Heart left ventricle (tissue), 16 donors: ENCODE data around the gene B3GLCT. TPM values are rescaled to one million over a fixed set of nuclear protein-coding genes. Genes with fewer than 3 reads are reported as not detected.

Experiments
- ATAC-seq, 4 donors: fragments of 200-7000 bp; cut with Tn5 transposase; one replicate each; pipeline ENCODE4 v1.9.1; 2020 to 2022; ENCODE audit warnings: moderate library complexity in 4 of 4, mild to moderate bottlenecking in 3 of 4, moderate number of reproducible peaks in 1 of 4
- DNase-seq, 5 donors: peaks; one replicate each; pipeline ENCODE4 v3.0.0-alpha.2; 2020
- H3K27ac ChIP-seq, 12 donors: fragments of 200-600 bp; sonication (generic) in 4 of 12; one replicate each; pipeline versions ENCODE4 v1.5.0 to v1.8.0; 2016 to 2022; ENCODE audit warnings: mild to moderate bottlenecking in 2 of 12
- H3K27me3 ChIP-seq, 9 donors: fragments of 200-600 bp; sonication (generic) in 2 of 9; one replicate each; pipeline versions ENCODE4 v1.5.1 to v1.8.0; 2016 to 2022; ENCODE audit warnings: mild to moderate bottlenecking in 3 of 9
- H3K36me3 ChIP-seq, 9 donors: fragments of 200-600 bp; sonication (generic) in 2 of 9; one replicate each; pipeline versions ENCODE4 v1.5.0 to v1.8.0; 2018 to 2022; ENCODE audit warnings: mild to moderate bottlenecking in 2 of 9
- H3K4me1 ChIP-seq, 12 donors: fragments of 200-600 bp; sonication (generic) in 4 of 12; one replicate each; pipeline versions ENCODE4 v1.5.0 to v1.8.0; 2016 to 2022; ENCODE audit warnings: mild to moderate bottlenecking in 3 of 12
- H3K4me3 ChIP-seq, 12 donors: fragments of 200-600 bp; sonication (generic) in 4 of 12; one replicate each; pipeline versions ENCODE4 v1.5.0 to v1.8.0; 2017 to 2022; ENCODE audit warnings: mild to moderate bottlenecking in 9 of 12, moderate library complexity in 4 of 12
- H3K9me3 ChIP-seq, 12 donors: fragments of 200-600 bp; sonication (generic) in 4 of 12; one replicate each; pipeline versions ENCODE4 v1.5.0 to v1.8.0; 2016 to 2022; ENCODE audit warnings: mild to moderate bottlenecking in 1 of 12
- POLR2A ChIP-seq, 2 donors: fragments of 450-650 bp; IDR thresholded peaks; one replicate each; pipeline ENCODE4 v1.6.1; 2017; ENCODE audit warnings: antibody characterized with exemption in 2 of 2, mild to moderate bottlenecking in 2 of 2, moderate library complexity in 2 of 2
- WGBS, 4 donors: extraction: QIAGEN DNeasy Blood & Tissue Kit in 2 of 4; methylation state at CpG; one replicate each; pipeline versions ENCODE4 v1.1.5 to v1.1.7; 2013 to 2018; 5-methylcytosine and 5-hydroxymethylcytosine counted together
- intact Hi-C, 10 donors: fragments of 100-400 bp; cut with DNase I; formaldehyde crosslinking; loops; one replicate each; pipeline versions ENCODE4 v1.11.1 to v1.14.2; 2022
- polyA plus RNA-seq, 2 donors: library from polyadenylated mRNA; stranded (reverse); fragments of 200-250 nt; gene quantifications; one replicate each; pipeline ENCODE4 v1.2.3, GENCODE V29; 2013
- total RNA-seq, 9 donors: library from RNA; depleted of rRNA in 2 of 9; stranded (reverse); fragments of >200 nt in 2 of 9; fragmentation: NEBNext Ultra II Directional in 3 of 9; extraction: Animal tissue kit (Norgen Biotek cat#: 25700) in 3 of 9; gene quantifications; one replicate each; pipeline versions ENCODE4 v1.1.0 to v1.2.4, GENCODE V29; 2016 to 2023
- TF ChIP-seq, protein P1 (sequence below), 12 donors: fragments of 200-600 bp; sonication (generic) in 4 of 12; IDR thresholded peaks; one replicate each; pipeline versions ENCODE4 v1.5.0 to v1.8.0; 2018 to 2022; ENCODE audit warnings: antibody characterized with exemption in 12 of 12, mild to moderate bottlenecking in 5 of 12
- donor health status: ischemic (EF 13 %, LVEDD 7.1; RV severe dilation, severe dysfunction).
- donor health status: healthy with polysubstance abuse.
- donor health status: DM: no; HTN: yes; CAD: no.
- donor health status: DM: no; HTN: no; CAD: no.
- donor health status: ischemic (EF 25% LVEDD 6.9; RV normal size, moderate dysfunction).
- donor health status: ischemic (EF 25% LVEDD 5.7; RV mildly dilated, moderate dysfunction).
- donor health status: healthy.
- donor health status: DM: yes; HTN: yes; CAD: no.
- donor health status: ischemic (EF 35%, LVEDD 5.7; RV mildly dilated, moderate dysfunction).
- donor health status: nonischemic (EF 11% LVEDD 7.7; RV severe dilation, severe dysfunction).
- donor health status: DM: yes; HTN: yes; CAD: no.
- donor health status: PGD.
- donor health status: ischemic (EF 29% LVEDD 5.4; RV normal size, mild dysfunction).
- donor health status: nonischemic (EF 23%, LVEDD 6.1; RV moderate dilation, normal function).

B3GLCT gene
- total and polyA plus RNA-seq, 11 donors: 5.5 to 27.2 (median 20.3) TPM

DNA sequence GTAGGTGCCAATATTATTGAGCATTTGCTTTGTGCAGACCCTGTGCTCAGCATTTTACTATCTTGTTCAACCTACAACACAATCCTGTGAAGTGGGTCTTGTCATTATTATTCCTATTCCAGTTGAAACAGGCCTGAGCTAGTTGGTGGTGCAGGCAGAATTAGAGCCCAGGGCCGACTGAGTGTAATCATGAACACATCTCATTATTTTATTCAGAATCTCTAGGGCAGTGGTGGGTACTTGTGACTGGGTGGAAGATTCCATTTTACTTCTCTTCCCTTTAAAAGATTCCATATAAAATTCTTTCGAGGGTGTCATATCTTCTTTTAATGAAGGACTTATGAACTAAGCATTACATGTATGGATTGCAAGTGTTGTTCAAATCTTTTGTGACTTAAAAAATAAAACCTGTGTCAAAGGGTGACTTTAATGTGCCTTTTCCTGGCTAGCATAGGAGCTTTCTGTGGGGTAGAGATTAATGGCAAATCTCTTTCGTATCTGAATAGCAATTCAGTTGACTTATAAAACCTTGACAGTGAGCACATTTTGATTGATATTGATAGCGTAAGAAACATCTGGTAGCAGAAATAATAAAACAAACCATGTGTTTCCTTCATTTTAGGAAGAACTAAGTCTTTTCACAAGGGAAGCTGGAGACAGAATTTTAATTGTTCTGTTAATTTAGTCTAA lies 20.3 kb downstream of the B3GLCT start:
- H3K4me3 ChIP-seq: no peak overlapping the region
- ATAC-seq (no peak), DNase-seq (no peak)
- no peak for TF ChIP-seq POLR2A (IDR thresholded peaks at IDR 0.05)
- TF ChIP-seq, protein P1, sequence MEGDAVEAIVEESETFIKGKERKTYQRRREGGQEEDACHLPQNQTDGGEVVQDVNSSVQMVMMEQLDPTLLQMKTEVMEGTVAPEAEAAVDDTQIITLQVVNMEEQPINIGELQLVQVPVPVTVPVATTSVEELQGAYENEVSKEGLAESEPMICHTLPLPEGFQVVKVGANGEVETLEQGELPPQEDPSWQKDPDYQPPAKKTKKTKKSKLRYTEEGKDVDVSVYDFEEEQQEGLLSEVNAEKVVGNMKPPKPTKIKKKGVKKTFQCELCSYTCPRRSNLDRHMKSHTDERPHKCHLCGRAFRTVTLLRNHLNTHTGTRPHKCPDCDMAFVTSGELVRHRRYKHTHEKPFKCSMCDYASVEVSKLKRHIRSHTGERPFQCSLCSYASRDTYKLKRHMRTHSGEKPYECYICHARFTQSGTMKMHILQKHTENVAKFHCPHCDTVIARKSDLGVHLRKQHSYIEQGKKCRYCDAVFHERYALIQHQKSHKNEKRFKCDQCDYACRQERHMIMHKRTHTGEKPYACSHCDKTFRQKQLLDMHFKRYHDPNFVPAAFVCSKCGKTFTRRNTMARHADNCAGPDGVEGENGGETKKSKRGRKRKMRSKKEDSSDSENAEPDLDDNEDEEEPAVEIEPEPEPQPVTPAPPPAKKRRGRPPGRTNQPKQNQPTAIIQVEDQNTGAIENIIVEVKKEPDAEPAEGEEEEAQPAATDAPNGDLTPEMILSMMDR (IDR thresholded peaks at IDR 0.05): no peak
- no peaks in the 10 kb centered on the region for H3K36me3 ChIP-seq
- intact Hi-C loops: no loop called here
- peak overlapping the region in 7 of 12 donors; percentile 1 to 77 (median 51) for H3K27ac ChIP-seq
- H3K27me3 ChIP-seq: no peaks in the 10 kb centered on the region
- peaks cover 0 to 60% (median 11%) of the 10 kb centered on the region in 12 donors for H3K4me1 ChIP-seq
- no peaks in the 10 kb centered on the region for H3K9me3 ChIP-seq
- 76 to 89% (median 81%) methylated on average over 4 of the region's 4 CpGs for WGBS, 4 donors

DNA sequence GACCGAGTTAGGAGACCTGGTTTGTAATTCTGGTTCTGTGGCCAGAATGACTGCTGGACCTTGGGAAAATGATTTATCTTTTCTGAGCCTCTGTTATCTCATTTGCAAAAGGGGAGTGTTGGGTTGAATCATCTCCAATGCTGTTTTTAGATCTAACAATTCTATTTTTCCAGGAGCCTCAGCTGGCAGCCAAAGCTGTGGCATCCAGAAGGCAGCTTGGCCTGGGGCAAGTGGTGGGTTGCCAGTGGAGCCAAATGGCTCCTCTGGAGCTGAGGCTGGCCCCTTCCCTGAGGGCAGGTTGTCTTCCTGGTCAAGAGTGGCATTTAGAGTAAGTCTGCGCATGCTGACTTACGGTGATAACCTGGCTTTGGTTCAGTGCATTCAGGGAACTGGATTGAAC lies 21.3 kb downstream of the B3GLCT start:
- TF ChIP-seq, protein P1 (IDR thresholded peaks at IDR 0.05): no peak
- TF ChIP-seq POLR2A (IDR thresholded peaks at IDR 0.05): no peak
- intact Hi-C loops: no loop called here
- no peaks in the 10 kb centered on the region for H3K9me3 ChIP-seq
- H3K27me3 ChIP-seq: no peaks in the 10 kb centered on the region
- H3K36me3 ChIP-seq: no peaks in the 10 kb centered on the region
- H3K4me1 ChIP-seq: peaks cover 0 to 57% (median 12%) of the 10 kb centered on the region in 12 donors
- no peak overlapping the region for H3K4me3 ChIP-seq
- peak in 1 of 5 donors; percentile 40 for DNase-seq
- peak overlapping the region in 8 of 12 donors; percentile 1 to 77 (median 48) for H3K27ac ChIP-seq
- peak in 3 of 4 donors; percentile 46 to 59 (median 47) for ATAC-seq
- 59 to 79% (median 69%) methylated on average over 3 of the region's 3 CpGs for WGBS, 4 donors

GRCh38 chr13:31223215-31223614 lies 23.4 kb downstream of the B3GLCT start:
- DNase-seq (no peak), ATAC-seq (peak; percentile 29 to 45 (median 40))
- no peak overlapping the region for H3K4me3 ChIP-seq
- TF ChIP-seq, protein P1 (IDR thresholded peaks at IDR 0.05): no peak
- no peak for TF ChIP-seq POLR2A (IDR thresholded peaks at IDR 0.05)
- H3K4me1 ChIP-seq: peaks cover 0 to 64% (median 12%) of the 10 kb centered on the region in 12 donors
- H3K27ac ChIP-seq: peak overlapping the region in 7 of 12 donors; percentile 9 to 74 (median 44)
- 71 to 82% (median 74%) methylated on average over 7 of the region's 7 CpGs for WGBS, 4 donors
- no peaks in the 10 kb centered on the region for H3K36me3 ChIP-seq
- intact Hi-C loops: no loop called here
- no peaks in the 10 kb centered on the region for H3K9me3 ChIP-seq
- no peaks in the 10 kb centered on the region for H3K27me3 ChIP-seq

- WGBS, 4 donors: 63 to 84% (median 66%) methylated on average over 2 of the region's 2 CpGs
- Histone ChIP-seq H3K4me3 (no peak overlapping the region), H3K27ac (peak overlapping the region in 7 of 12 donors; percentile 9 to 74 (median 44)), H3K9me3 (no peaks in the 10 kb centered on the region), H3K27me3 (no peaks in the 10 kb centered on the region), H3K36me3 (no peaks in the 10 kb centered on the region), H3K4me1 (peaks cover 0 to 61% (median 12%) of the 10 kb centered on the region in 12 donors)
- DNase-seq (no peak), ATAC-seq (peak in 3 of 4 donors; percentile 16 to 27 (median 23))
- intact Hi-C loops: no loop called here
- TF ChIP-seq, protein P1 (IDR thresholded peaks at IDR 0.05): no peak
- no peak for TF ChIP-seq POLR2A (IDR thresholded peaks at IDR 0.05)
Observed at GRCh38 chr13:31223640-31224039, 23.9 kb downstream of the B3GLCT start.
